GM21786 (cell line): ENCODE data around the gene GALNT17.
"Not testable (repeated sequence)": the region's sequence is repeated elsewhere in the genome, so short reads cannot be mapped to it uniquely, and the experiment has no call there.

Experiments used
- ATAC-seq: cut with Tn5 transposase; IDR thresholded peaks from one replicate; pipeline ENCODE4 v1.9.1; 2021; ENCODE audit not compliant: unreplicated experiment

The GALNT17 gene

GRCh38 chr7:71157757-71158156 is 25.8 kb downstream of the GALNT17 start:
- ATAC-seq = no peak

- ATAC-seq = no peak
Measured at GRCh38 chr7:71165708-71166107, 33.8 kb downstream of the GALNT17 start.

- ATAC-seq = no peak
Measured at GRCh38 chr7:71171476-71171875, 39.5 kb downstream of the GALNT17 start.

- no peak for ATAC-seq
Measured at GRCh38 chr7:71173955-71174354, 42.0 kb downstream of the GALNT17 start.

GRCh38 chr7:71182438-71182935 is 50.5 kb downstream of the GALNT17 start:
- ATAC-seq = no peak

- ATAC-seq = no peak
Measured at GRCh38 chr7:71184136-71184535, 52.2 kb downstream of the GALNT17 start.

GRCh38 chr7:71184609-71185008 is 52.7 kb downstream of the GALNT17 start:
- ATAC-seq = no peak

- no peak for ATAC-seq
Measured at GRCh38 chr7:71186535-71187057, 54.7 kb downstream of the GALNT17 start.

GRCh38 chr7:71191771-71192170 is 59.8 kb downstream of the GALNT17 start:
- no peak for ATAC-seq

- no peak for ATAC-seq
Measured at GRCh38 chr7:71193099-71193810, 61.3 kb downstream of the GALNT17 start.

GRCh38 chr7:71198391-71198790 is 66.4 kb downstream of the GALNT17 start:
- ATAC-seq = no peak

GRCh38 chr7:71198887-71199286 is 66.9 kb downstream of the GALNT17 start:
- ATAC-seq = no peak

GRCh38 chr7:71206184-71206583 is 74.2 kb downstream of the GALNT17 start:
- no peak for ATAC-seq

- no peak for ATAC-seq
Measured at GRCh38 chr7:71208881-71209280, 76.9 kb downstream of the GALNT17 start.

GRCh38 chr7:71209484-71209883 is 77.5 kb downstream of the GALNT17 start:
- ATAC-seq = not testable (repeated sequence)

GRCh38 chr7:71210220-71210619 is 78.3 kb downstream of the GALNT17 start:
- no peak for ATAC-seq

GRCh38 chr7:71212433-71212832 is 80.5 kb downstream of the GALNT17 start:
- not testable (repeated sequence) for ATAC-seq

- no peak for ATAC-seq
Measured at GRCh38 chr7:71216211-71216610, 84.3 kb downstream of the GALNT17 start.

- ATAC-seq = no peak
Measured at GRCh38 chr7:71220210-71220695, 88.3 kb downstream of the GALNT17 start.

- no peak for ATAC-seq
Measured at GRCh38 chr7:71221049-71221448, 89.1 kb downstream of the GALNT17 start.

- no peak for ATAC-seq
Measured at GRCh38 chr7:71221549-71221948, 89.6 kb downstream of the GALNT17 start.

- ATAC-seq = no peak
Measured at GRCh38 chr7:71227126-71227525, 95.2 kb downstream of the GALNT17 start.

GRCh38 chr7:71229148-71229547 is 97.2 kb downstream of the GALNT17 start:
- no peak for ATAC-seq
